Neural cell (in vitro differentiated cells): ENCODE data around the gene HSD17B2. TPM values are rescaled to one million over a fixed set of nuclear protein-coding genes. Genes with fewer than 3 reads are reported as not detected.

Experiments used
- H2AFZ ChIP-seq: fragments of 200-600, 300-800 bp; sonication (generic), shearing (Covaris generic); 2 replicates; pipeline ENCODE4 v1.6.0; 2014; ENCODE audit warnings: low read depth, mild to moderate bottlenecking, antibody characterized with exemption, low read length, moderate library complexity
- H3F3A ChIP-seq: fragments of 200-600 bp; shearing (Covaris generic); 2 replicates; pipeline ENCODE4 v1.6.1; 2016; ENCODE audit warnings: mild to moderate bottlenecking, moderate library complexity, mixed read lengths, antibody characterized with exemption, low read length; ENCODE audit not compliant: insufficient read depth, poor library complexity, severe bottlenecking
- H3K27ac ChIP-seq: fragments of 200-600, 300-800 bp; sonication (generic), shearing (Covaris generic); 2 replicates; pipeline ENCODE4 v1.5.1; 2014; ENCODE audit warnings: mild to moderate bottlenecking, low read length, moderate library complexity
- H3K27me3 ChIP-seq: fragments of 300-800, 200-600 bp; sonication (generic), shearing (Covaris generic); 2 replicates; pipeline ENCODE4 v1.6.0; 2014; ENCODE audit warnings: mild to moderate bottlenecking, low read depth, low read length, moderate library complexity; ENCODE audit not compliant: insufficient read depth
- H3K36me3 ChIP-seq: fragments of 300-800, 200-600 bp; sonication (generic), shearing (Covaris generic); 2 replicates; pipeline ENCODE4 v1.5.1; 2014; ENCODE audit warnings: mild to moderate bottlenecking, antibody characterized with exemption, low read length, moderate library complexity; ENCODE audit not compliant: insufficient read depth
- H3K4me2 ChIP-seq: fragments of 300-800, 200-600 bp; sonication (generic), shearing (Covaris generic); 2 replicates; pipeline ENCODE4 v1.6.0; 2014; ENCODE audit warnings: mild to moderate bottlenecking, low read length
- H3K4me3 ChIP-seq: fragments of 300-800, 200-600 bp; sonication (generic), shearing (Covaris generic); 2 replicates; pipeline ENCODE4 v1.5.1; 2014; ENCODE audit warnings: mild to moderate bottlenecking, low read length, moderate library complexity
- H3K79me2 ChIP-seq: fragments of 200-600 bp; shearing (Covaris generic); replicated peaks from 2 replicates; pipeline ENCODE4 v1.6.0; 2014; ENCODE audit warnings: mild to moderate bottlenecking, low read length, moderate library complexity; ENCODE audit not compliant: insufficient read depth
- H3K9ac ChIP-seq: fragments of 300-800, 200-600 bp; sonication (generic), shearing (Covaris generic); 2 replicates; pipeline ENCODE4 v1.6.1; 2016; ENCODE audit warnings: mild to moderate bottlenecking, low read length, mixed read lengths
- H3K9me2 ChIP-seq: fragments of 200-600 bp; shearing (Covaris generic); 2 replicates; pipeline ENCODE4 v1.6.1; 2016; ENCODE audit warnings: mild to moderate bottlenecking, low read length, mixed read lengths; ENCODE audit not compliant: insufficient read depth
- H3K9me3 ChIP-seq: fragments of 200-600, 300-800 bp; sonication (generic), shearing (Covaris generic); 2 replicates; pipeline ENCODE4 v1.6.1; 2016; ENCODE audit warnings: mild to moderate bottlenecking, mixed run types, low read length, moderate library complexity, mixed read lengths
- H4K20me1 ChIP-seq: fragments of 200-600 bp; shearing (Covaris generic); 2 replicates; pipeline ENCODE4 v1.6.1; 2016; ENCODE audit warnings: mild to moderate bottlenecking, mixed run types; ENCODE audit not compliant: insufficient read depth
- CTCF ChIP-seq: fragments of 450-650 bp; IDR thresholded peaks from 2 replicates; pipeline ENCODE4 v1.5.1; 2014; ENCODE audit warnings: antibody characterized with exemption, mild to moderate bottlenecking, moderate library complexity; ENCODE audit not compliant: poor library complexity, severe bottlenecking
- EP300 ChIP-seq: fragments of 450-650 bp; conservative IDR thresholded peaks from 2 replicates; pipeline ENCODE4 v1.6.1; 2014; ENCODE audit warnings: antibody characterized with exemption, mild to moderate bottlenecking, moderate library complexity; ENCODE audit not compliant: poor library complexity, severe bottlenecking
- EZH2 ChIP-seq: fragments of 200-600, 300-800 bp; shearing (Covaris generic), sonication (generic); IDR thresholded peaks from 2 replicates; pipeline ENCODE4 v1.6.1; 2014; ENCODE audit warnings: antibody characterized with exemption, low read length, borderline replicate concordance, mild to moderate bottlenecking; ENCODE audit not compliant: insufficient read depth, poor library complexity, severe bottlenecking
- MXI1 ChIP-seq: fragments of 450-650 bp; conservative IDR thresholded peaks from 2 replicates; pipeline ENCODE4 v1.6.1; 2014; ENCODE audit warnings: antibody characterized with exemption, mild to moderate bottlenecking; ENCODE audit not compliant: poor library complexity, severe bottlenecking
- POLR2AphosphoS5 ChIP-seq: IDR thresholded peaks from 2 replicates; pipeline ENCODE4 v1.6.1; 2012
- RAD21 ChIP-seq: fragments of 450-650 bp; conservative IDR thresholded peaks from 2 replicates; pipeline ENCODE4 v1.6.1; 2014; ENCODE audit warnings: antibody characterized with exemption, mild to moderate bottlenecking, moderate library complexity
- REST ChIP-seq: IDR thresholded peaks from 2 replicates; pipeline ENCODE4 v1.6.1; 2012; ENCODE audit warnings: borderline replicate concordance
- SMC3 ChIP-seq: fragments of 450-650 bp; conservative IDR thresholded peaks from 2 replicates; pipeline ENCODE4 v1.6.1; 2014; ENCODE audit warnings: antibody characterized with exemption, mild to moderate bottlenecking, moderate library complexity; ENCODE audit not compliant: poor library complexity
- TAF1 ChIP-seq: IDR thresholded peaks from 2 replicates; pipeline ENCODE4 v1.6.1; 2012; ENCODE audit warnings: low read depth
- polyA plus RNA-seq: library from polyadenylated mRNA; depleted of rRNA; stranded (reverse); fragments of >200 nt; gene quantifications from 2 replicates; pipeline ENCODE4 v1.2.3, GENCODE V29; 2014

HSD17B2 gene
- polyA plus RNA-seq, 1 donor from 2014 or later: not detected

- Histone ChIP-seq H3F3A (no peaks in the 10 kb centered on the region), H3K79me2 (no peaks in the 10 kb centered on the region), H3K9me3 (no peaks in the 10 kb centered on the region), H3K36me3 (no peaks in the 10 kb centered on the region), H3K9ac (no peak overlapping the region), H3K27me3 (no peaks in the 10 kb centered on the region), H2AFZ (no peak overlapping the region), H3K9me2 (no peaks in the 10 kb centered on the region), H3K4me2 (no peak overlapping the region), H4K20me1 (no peaks in the 10 kb centered on the region), H3K27ac (no peak overlapping the region), H3K4me3 (no peak overlapping the region)
- TF ChIP-seq EZH2 (no peak), RAD21 (no peak), MXI1 (no peak), CTCF (no peak), SMC3 (no peak)
Observed at GRCh38 chr16:82067042-82067803, 32.2 kb downstream of the HSD17B2 start.

GRCh38 chr16:82067804-82068325, 32.8 kb downstream of the HSD17B2 start:
- Histone ChIP-seq H3K27ac (no peak overlapping the region), H3K9me3 (no peaks in the 10 kb centered on the region), H3K27me3 (no peaks in the 10 kb centered on the region), H3K79me2 (no peaks in the 10 kb centered on the region), H3K9ac (no peak overlapping the region), H3K36me3 (no peaks in the 10 kb centered on the region), H3F3A (no peaks in the 10 kb centered on the region), H4K20me1 (no peaks in the 10 kb centered on the region), H3K4me2 (no peak overlapping the region), H2AFZ (no peak overlapping the region), H3K9me2 (no peaks in the 10 kb centered on the region), H3K4me3 (no peak overlapping the region)
- TF ChIP-seq TAF1 (no peak), CTCF (no peak), MXI1 (no peak), POLR2AphosphoS5 (no peak), EZH2 (no peak), REST (no peak), RAD21 (no peak), EP300 (no peak), SMC3 (no peak)
